Measurements from ENCODE around the gene RRAS.

DNA sequence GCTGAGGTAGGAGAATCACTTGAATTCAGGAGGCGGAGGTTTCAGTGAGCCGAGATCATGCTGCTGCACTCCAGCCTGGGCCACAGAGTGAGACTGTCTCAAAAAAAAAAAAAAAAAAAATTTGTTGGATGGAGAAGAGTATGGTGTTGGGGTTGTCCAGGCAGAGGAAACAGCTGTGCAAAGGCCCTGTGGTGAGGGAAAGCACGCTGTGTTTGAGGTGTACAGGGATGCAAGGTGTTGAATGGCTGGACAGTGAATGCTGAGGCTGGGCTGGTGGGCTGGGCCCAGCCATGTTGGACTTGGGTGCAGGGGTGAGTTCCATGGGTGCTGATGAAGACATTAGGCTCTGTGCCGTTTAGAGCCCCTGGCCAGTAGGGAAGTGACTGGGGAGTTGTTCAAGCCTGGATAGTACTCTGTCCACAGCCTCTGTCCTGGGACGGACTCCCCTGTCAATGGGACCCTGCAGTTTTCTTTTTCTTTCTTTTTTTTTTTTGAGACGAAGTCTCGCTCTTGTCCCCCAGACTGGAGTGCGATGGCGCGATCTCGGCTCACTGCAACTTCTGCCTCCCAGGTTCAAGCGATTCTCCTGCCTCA, 30.3 kb downstream of the RRAS start:
- TF ChIP-seq CTCF (IDR thresholded peaks at IDR 0.05; ENCODE audit: low read length) = no peak
- TF ChIP-seq EZH2 (optimal IDR thresholded peaks at IDR 0.05; ENCODE audit: low read depth, low read length) = no peak
- TF ChIP-seq EZH2phosphoT487 (IDR thresholded peaks at IDR 0.05; ENCODE audit: low read length) = no peak
